ENCODE data around the gene CTNNA3.

The CTNNA3 gene

GRCh38 chr10:66006411-66006810, 1689.6 kb downstream of the CTNNA3 start:
- no peak for DNase-seq (ENCODE audit: low read depth in 1 of 2, low spot score in 1 of 2)

- no peak for DNase-seq (ENCODE audit: low read depth in 1 of 2, low spot score in 1 of 2)
These were observed 1702.5 kb downstream of the CTNNA3 start for GRCh38 chr10:65993451-65993850.

- no peak for DNase-seq (ENCODE audit: low read depth in 1 of 2, low spot score in 1 of 2)
These were observed 1727.1 kb downstream of the CTNNA3 start for GRCh38 chr10:65968871-65969270.

- DNase-seq (ENCODE audit: low read depth in 1 of 2, low spot score in 1 of 2), result no peak
These were observed 1727.6 kb downstream of the CTNNA3 start for GRCh38 chr10:65968437-65968836.

- DNase-seq (ENCODE audit: low read depth in 1 of 2, low spot score in 1 of 2), result no peak
These were observed 1731.8 kb downstream of the CTNNA3 start for GRCh38 chr10:65964205-65964604.

GRCh38 chr10:65952086-65952485, 1743.9 kb downstream of the CTNNA3 start:
- no peak for DNase-seq (ENCODE audit: low read depth in 1 of 2, low spot score in 1 of 2)

GRCh38 chr10:65950075-65950474, 1745.9 kb downstream of the CTNNA3 start:
- no peak for DNase-seq (ENCODE audit: low read depth in 1 of 2, low spot score in 1 of 2)

- DNase-seq (ENCODE audit: low read depth in 1 of 2, low spot score in 1 of 2), result no peak
These were observed 1746.5 kb downstream of the CTNNA3 start for GRCh38 chr10:65949526-65949925.

- DNase-seq (ENCODE audit: low read depth in 1 of 2, low spot score in 1 of 2), result no peak
These were observed 1750.9 kb downstream of the CTNNA3 start for GRCh38 chr10:65945061-65945460.

- no peak for DNase-seq (ENCODE audit: low read depth in 1 of 2, low spot score in 1 of 2)
These were observed 1752.5 kb downstream of the CTNNA3 start for GRCh38 chr10:65943451-65943850.

- no peak for DNase-seq (ENCODE audit: low read depth in 1 of 2, low spot score in 1 of 2)
These were observed 1755.0 kb downstream of the CTNNA3 start for GRCh38 chr10:65940816-65941662.

- DNase-seq (ENCODE audit: low read depth in 1 of 2, low spot score in 1 of 2), result no peak
These were observed 1755.9 kb downstream of the CTNNA3 start for GRCh38 chr10:65940105-65940504.

GRCh38 chr10:65931291-65932070, 1764.5 kb downstream of the CTNNA3 start:
- DNase-seq (ENCODE audit: low read depth in 1 of 2, low spot score in 1 of 2), result no peak

GRCh38 chr10:65911151-65911835, 1784.7 kb downstream of the CTNNA3 start:
- DNase-seq (ENCODE audit: low read depth in 1 of 2, low spot score in 1 of 2), result no peak

- DNase-seq (ENCODE audit: low read depth in 1 of 2, low spot score in 1 of 2), result no peak
These were observed 1785.8 kb downstream of the CTNNA3 start for GRCh38 chr10:65910209-65910608.

GRCh38 chr10:65907199-65907712, 1788.7 kb downstream of the CTNNA3 start:
- no peak for DNase-seq (ENCODE audit: low read depth in 1 of 2, low spot score in 1 of 2)

- DNase-seq (ENCODE audit: low read depth in 1 of 2, low spot score in 1 of 2), result no peak
These were observed 1792.4 kb downstream of the CTNNA3 start for GRCh38 chr10:65903620-65904019.

GRCh38 chr10:65900271-65900670, 1795.7 kb downstream of the CTNNA3 start:
- no peak for DNase-seq (ENCODE audit: low read depth in 1 of 2, low spot score in 1 of 2)

GRCh38 chr10:65898055-65898454, 1797.9 kb downstream of the CTNNA3 start:
- no peak for DNase-seq (ENCODE audit: low read depth in 1 of 2, low spot score in 1 of 2)

- DNase-seq (ENCODE audit: low read depth in 1 of 2, low spot score in 1 of 2), result no peak
These were observed 1801.0 kb downstream of the CTNNA3 start for GRCh38 chr10:65894961-65895360.

GRCh38 chr10:65894379-65894778, 1801.6 kb downstream of the CTNNA3 start:
- DNase-seq (ENCODE audit: low read depth in 1 of 2, low spot score in 1 of 2), result no peak
